ENCODE measurements around the gene PRKAG2. TPM values are rescaled to one million over a fixed set of nuclear protein-coding genes. Genes with fewer than 3 reads are reported as not detected.
A peak's percentile ranks its signal among the peaks of the same experiment; 100 is the strongest.

The PRKAG2 gene
- total and polyA plus RNA-seq, 2 experiments from 2014 or later: 9.1 to 14.9 TPM

GRCh38 chr7:151744051-151744580, 132.8 kb downstream of the PRKAG2 start:
- H3K27ac ChIP-seq (ENCODE audit: low read depth): no peak overlapping the region
- H3K79me2 ChIP-seq (replicated peaks; ENCODE audit: insufficient read depth): no peaks in the 10 kb centered on the region
- H3K27ac Mint-ChIP-seq: no peak overlapping the region
- no peak overlapping the region for H3K4me3 Mint-ChIP-seq
- peaks cover 19% of the 10 kb centered on the region for H3K4me1 Mint-ChIP-seq
- DNase-seq (ENCODE audit: low spot score): no peak
- no peaks in the 10 kb centered on the region for H3K9me2 ChIP-seq (ENCODE audit: insufficient read depth)
- no peak overlapping the region for H3K4me2 ChIP-seq
- ATAC-seq: no peak
- no peaks in the 10 kb centered on the region for H3K4me1 ChIP-seq (ENCODE audit: insufficient read depth)
- no peak overlapping the region for H2AFZ ChIP-seq
- TF ChIP-seq CREB1 (CRISPR knock-in tag; IDR thresholded peaks at IDR 0.05; ENCODE audit: low read depth): no peak
- TF ChIP-seq REST (IDR thresholded peaks at IDR 0.05; ENCODE audit: unreplicated experiment): no peak
- TF ChIP-seq ZNF331 (CRISPR knock-in tag; IDR thresholded peaks at IDR 0.05; ENCODE audit: low read depth): no peak
- TF ChIP-seq CTCF (conservative IDR thresholded peaks at IDR 0.05; ENCODE audit: low read depth in 2 of 2): no peak
- no peak for TF ChIP-seq JUNB (IDR thresholded peaks at IDR 0.05; ENCODE audit: unreplicated experiment)
- no peak for TF ChIP-seq EZH2 (IDR thresholded peaks at IDR 0.05; ENCODE audit: low read depth, unreplicated experiment)
- TF ChIP-seq STAT1 (IDR thresholded peaks at IDR 0.05; ENCODE audit: unreplicated experiment): no peak
- TF ChIP-seq NANOG (IDR thresholded peaks at IDR 0.05; ENCODE audit: borderline replicate concordance): no peak
- no peak for TF ChIP-seq EZH2phosphoT487 (IDR thresholded peaks at IDR 0.05; ENCODE audit: unreplicated experiment)
- TF ChIP-seq ZNF114 (CRISPR knock-in tag; IDR thresholded peaks at IDR 0.05): no peak
- no peak overlapping the region for H3K4me3 ChIP-seq
- peaks cover 5% of the 10 kb centered on the region for H3K27me3 Mint-ChIP-seq (ENCODE audit: insufficient read depth, low read depth, poor library complexity)
- H4K20me1 ChIP-seq (replicated peaks; ENCODE audit: insufficient read depth): no peaks in the 10 kb centered on the region
- peaks cover 7% of the 10 kb centered on the region for H3K9me3 Mint-ChIP-seq
- H3K27me3 ChIP-seq (ENCODE audit: insufficient read depth): no peaks in the 10 kb centered on the region
- no peaks in the 10 kb centered on the region for H3K36me3 ChIP-seq (ENCODE audit: insufficient read depth)
- no peaks in the 10 kb centered on the region for H3F3A ChIP-seq (replicated peaks; ENCODE audit: low read depth)
- H3K36me3 Mint-ChIP-seq (ENCODE audit: low read depth): peaks cover 5% of the 10 kb centered on the region

GRCh38 chr7:151743481-151743983, 133.4 kb downstream of the PRKAG2 start:
- Histone ChIP-seq H3K79me2 (replicated peaks; ENCODE audit: insufficient read depth) (no peaks in the 10 kb centered on the region), H3K36me3 (ENCODE audit: insufficient read depth) (0 out of 2 replicates have a peak, but pooled peaks cover 3% of the 10 kb centered on the region), H3K4me3 (no peak overlapping the region), H3K27ac (ENCODE audit: low read depth) (no peak overlapping the region), H3K4me1 (ENCODE audit: insufficient read depth) (no peaks in the 10 kb centered on the region), H3K27me3 (ENCODE audit: insufficient read depth) (no peaks in the 10 kb centered on the region), H2AFZ (0 out of 2 replicates have a peak overlapping the region, but pooled peaks have one; percentile 4), H4K20me1 (replicated peaks; ENCODE audit: insufficient read depth) (no peaks in the 10 kb centered on the region), H3F3A (replicated peaks; ENCODE audit: low read depth) (no peaks in the 10 kb centered on the region), H3K9me2 (ENCODE audit: insufficient read depth) (no peaks in the 10 kb centered on the region), H3K4me2 (no peak overlapping the region)
- peaks cover 19% of the 10 kb centered on the region for H3K4me1 Mint-ChIP-seq
- H3K27ac Mint-ChIP-seq: no peak overlapping the region
- H3K4me3 Mint-ChIP-seq: no peak overlapping the region
- peaks cover 10% of the 10 kb centered on the region for H3K36me3 Mint-ChIP-seq (ENCODE audit: low read depth)
- ATAC-seq (no peak), DNase-seq (ENCODE audit: low spot score) (no peak)
- peaks cover 13% of the 10 kb centered on the region for H3K9me3 Mint-ChIP-seq
- H3K27me3 Mint-ChIP-seq (ENCODE audit: insufficient read depth, low read depth, poor library complexity): peaks cover 5% of the 10 kb centered on the region
- TF ChIP-seq CTCF (conservative IDR thresholded peaks at IDR 0.05; ENCODE audit: low read depth in 2 of 2) (no peak), STAT1 (IDR thresholded peaks at IDR 0.05; ENCODE audit: unreplicated experiment) (no peak), POLR2AphosphoS5 (IDR thresholded peaks at IDR 0.05; ENCODE audit: low read depth) (no peak), CREB1 (CRISPR knock-in tag; IDR thresholded peaks at IDR 0.05; ENCODE audit: low read depth) (no peak), ZNF331 (CRISPR knock-in tag; IDR thresholded peaks at IDR 0.05; ENCODE audit: low read depth) (no peak), ETS1 (IDR thresholded peaks at IDR 0.05) (no peak)
